ENCODE measurements around the gene SYNGR3.
"Not testable (repeated sequence)": the region's sequence is repeated elsewhere in the genome, so short reads cannot be mapped to it uniquely, and the experiment has no call there.

The SYNGR3 gene

GRCh38 chr16:1961651-1962067, 28.1 kb upstream of the SYNGR3 start:
- TF ChIP-seq CTCF (IDR thresholded peaks at IDR 0.05; ENCODE audit: low read depth, low read length, missing control alignments) = no peak
- H3K4me3 ChIP-seq (replicated peaks; ENCODE audit: low read depth, low read length) = peak overlapping the region; percentile 86
- no peak for DNase-seq (ENCODE audit: extremely low read depth, low read depth)

GRCh38 chr16:1962161-1963153, 27.3 kb upstream of the SYNGR3 start:
- not testable (repeated sequence) for DNase-seq (ENCODE audit: extremely low read depth, low read depth)
- H3K4me3 ChIP-seq (replicated peaks; ENCODE audit: low read depth, low read length) = peak overlapping the region; percentile 86

GRCh38 chr16:1963806-1964505, 25.8 kb upstream of the SYNGR3 start:
- peak overlapping the region; percentile 86 for H3K4me3 ChIP-seq (replicated peaks; ENCODE audit: low read depth, low read length)
- DNase-seq (ENCODE audit: extremely low read depth, low read depth) = no peak
- no peak for TF ChIP-seq CTCF (IDR thresholded peaks at IDR 0.05; ENCODE audit: low read depth, low read length, missing control alignments)

GRCh38 chr16:1964506-1965395, 25.0 kb upstream of the SYNGR3 start, which contains the start of gene RPS2:
TSS of gene RPS2 (minus strand) at chr16:1964826. CDS start at chr16:1964625, 201 bp downstream.
- TF ChIP-seq CTCF (IDR thresholded peaks at IDR 0.05; ENCODE audit: low read depth, low read length, missing control alignments) = no peak
- peak within 1 kb of the TSS; percentile 86 for H3K4me3 ChIP-seq (replicated peaks; ENCODE audit: low read depth, low read length)
- DNase-seq (ENCODE audit: extremely low read depth, low read depth) = peak; percentile 91

- peak overlapping the region; percentile 86 for H3K4me3 ChIP-seq (replicated peaks; ENCODE audit: low read depth, low read length)
- no peak for DNase-seq (ENCODE audit: extremely low read depth, low read depth)
- no peak for TF ChIP-seq CTCF (IDR thresholded peaks at IDR 0.05; ENCODE audit: low read depth, low read length, missing control alignments)
Observed at GRCh38 chr16:1965396-1966001, 24.3 kb upstream of the SYNGR3 start.

GRCh38 chr16:1966460-1966859, 23.3 kb upstream of the SYNGR3 start, which contains the start of gene RNF151:
TSS of gene RNF151 (plus strand) at chr16:1966856. CDS start at chr16:1966882, 26 bp downstream.
- no peak for TF ChIP-seq CTCF (IDR thresholded peaks at IDR 0.05; ENCODE audit: low read depth, low read length, missing control alignments)
- H3K4me3 ChIP-seq (replicated peaks; ENCODE audit: low read depth, low read length) = peak within 1 kb of the TSS; percentile 86
- no peak for DNase-seq (ENCODE audit: extremely low read depth, low read depth)

Data from HFF-Myc (cell line).